Neural cell (in vitro differentiated cells): ENCODE measurements around the gene JPH4. TPM values are rescaled to one million over a fixed set of nuclear protein-coding genes. Genes with fewer than 3 reads are reported as not detected.

ENCODE experiments used
- H2AFZ ChIP-seq: fragments of 200-600, 300-800 bp; sonication (generic), shearing (Covaris generic); 2 replicates; pipeline ENCODE4 v1.6.0; 2014; ENCODE audit warnings: low read depth, mild to moderate bottlenecking, antibody characterized with exemption, low read length, moderate library complexity
- H3F3A ChIP-seq: fragments of 200-600 bp; shearing (Covaris generic); 2 replicates; pipeline ENCODE4 v1.6.1; 2016; ENCODE audit warnings: mild to moderate bottlenecking, moderate library complexity, mixed read lengths, antibody characterized with exemption, low read length; ENCODE audit not compliant: insufficient read depth, poor library complexity, severe bottlenecking
- H3K27ac ChIP-seq: fragments of 200-600, 300-800 bp; sonication (generic), shearing (Covaris generic); 2 replicates; pipeline ENCODE4 v1.5.1; 2014; ENCODE audit warnings: mild to moderate bottlenecking, low read length, moderate library complexity
- H3K27me3 ChIP-seq: fragments of 300-800, 200-600 bp; sonication (generic), shearing (Covaris generic); 2 replicates; pipeline ENCODE4 v1.6.0; 2014; ENCODE audit warnings: mild to moderate bottlenecking, low read depth, low read length, moderate library complexity; ENCODE audit not compliant: insufficient read depth
- H3K36me3 ChIP-seq: fragments of 300-800, 200-600 bp; sonication (generic), shearing (Covaris generic); 2 replicates; pipeline ENCODE4 v1.5.1; 2014; ENCODE audit warnings: mild to moderate bottlenecking, antibody characterized with exemption, low read length, moderate library complexity; ENCODE audit not compliant: insufficient read depth
- H3K4me2 ChIP-seq: fragments of 300-800, 200-600 bp; sonication (generic), shearing (Covaris generic); 2 replicates; pipeline ENCODE4 v1.6.0; 2014; ENCODE audit warnings: mild to moderate bottlenecking, low read length
- H3K4me3 ChIP-seq: fragments of 300-800, 200-600 bp; sonication (generic), shearing (Covaris generic); 2 replicates; pipeline ENCODE4 v1.5.1; 2014; ENCODE audit warnings: mild to moderate bottlenecking, low read length, moderate library complexity
- H3K79me2 ChIP-seq: fragments of 200-600 bp; shearing (Covaris generic); replicated peaks from 2 replicates; pipeline ENCODE4 v1.6.0; 2014; ENCODE audit warnings: mild to moderate bottlenecking, low read length, moderate library complexity; ENCODE audit not compliant: insufficient read depth
- H3K9ac ChIP-seq: fragments of 300-800, 200-600 bp; sonication (generic), shearing (Covaris generic); 2 replicates; pipeline ENCODE4 v1.6.1; 2016; ENCODE audit warnings: mild to moderate bottlenecking, low read length, mixed read lengths
- H3K9me2 ChIP-seq: fragments of 200-600 bp; shearing (Covaris generic); 2 replicates; pipeline ENCODE4 v1.6.1; 2016; ENCODE audit warnings: mild to moderate bottlenecking, low read length, mixed read lengths; ENCODE audit not compliant: insufficient read depth
- H3K9me3 ChIP-seq: fragments of 200-600, 300-800 bp; sonication (generic), shearing (Covaris generic); 2 replicates; pipeline ENCODE4 v1.6.1; 2016; ENCODE audit warnings: mild to moderate bottlenecking, mixed run types, low read length, moderate library complexity, mixed read lengths
- H4K20me1 ChIP-seq: fragments of 200-600 bp; shearing (Covaris generic); 2 replicates; pipeline ENCODE4 v1.6.1; 2016; ENCODE audit warnings: mild to moderate bottlenecking, mixed run types; ENCODE audit not compliant: insufficient read depth
- CTCF ChIP-seq: fragments of 450-650 bp; IDR thresholded peaks from 2 replicates; pipeline ENCODE4 v1.5.1; 2014; ENCODE audit warnings: antibody characterized with exemption, mild to moderate bottlenecking, moderate library complexity; ENCODE audit not compliant: poor library complexity, severe bottlenecking
- EP300 ChIP-seq: fragments of 450-650 bp; conservative IDR thresholded peaks from 2 replicates; pipeline ENCODE4 v1.6.1; 2014; ENCODE audit warnings: antibody characterized with exemption, mild to moderate bottlenecking, moderate library complexity; ENCODE audit not compliant: poor library complexity, severe bottlenecking
- EZH2 ChIP-seq: fragments of 200-600, 300-800 bp; shearing (Covaris generic), sonication (generic); IDR thresholded peaks from 2 replicates; pipeline ENCODE4 v1.6.1; 2014; ENCODE audit warnings: antibody characterized with exemption, low read length, borderline replicate concordance, mild to moderate bottlenecking; ENCODE audit not compliant: insufficient read depth, poor library complexity, severe bottlenecking
- MXI1 ChIP-seq: fragments of 450-650 bp; conservative IDR thresholded peaks from 2 replicates; pipeline ENCODE4 v1.6.1; 2014; ENCODE audit warnings: antibody characterized with exemption, mild to moderate bottlenecking; ENCODE audit not compliant: poor library complexity, severe bottlenecking
- POLR2AphosphoS5 ChIP-seq: IDR thresholded peaks from 2 replicates; pipeline ENCODE4 v1.6.1; 2012
- REST ChIP-seq: IDR thresholded peaks from 2 replicates; pipeline ENCODE4 v1.6.1; 2012; ENCODE audit warnings: borderline replicate concordance
- SMC3 ChIP-seq: fragments of 450-650 bp; conservative IDR thresholded peaks from 2 replicates; pipeline ENCODE4 v1.6.1; 2014; ENCODE audit warnings: antibody characterized with exemption, mild to moderate bottlenecking, moderate library complexity; ENCODE audit not compliant: poor library complexity
- TAF1 ChIP-seq: IDR thresholded peaks from 2 replicates; pipeline ENCODE4 v1.6.1; 2012; ENCODE audit warnings: low read depth
- polyA plus RNA-seq: library from polyadenylated mRNA; depleted of rRNA; stranded (reverse); fragments of >200 nt; gene quantifications from 2 replicates; pipeline ENCODE4 v1.2.3, GENCODE V29; 2014

JPH4 gene
- polyA plus RNA-seq, 1 donor from 2014 or later: 68.2 TPM

- Histone ChIP-seq H2AFZ (peak overlapping the region; percentile 31), H3K9me2 (no peaks in the 10 kb centered on the region)
- TF ChIP-seq TAF1: peak; percentile 41
- TF ChIP-seq CTCF: no peak
- peak; percentile 62 for TF ChIP-seq REST
These were observed 27.8 kb downstream of the JPH4 start for GRCh38 chr14:23550812-23551265.

GRCh38 chr14:23550131-23550811 lies 28.3 kb downstream of the JPH4 start:
- Histone ChIP-seq H3K9me2 (no peaks in the 10 kb centered on the region), H3K36me3 (no peaks in the 10 kb centered on the region), H3K9me3 (no peaks in the 10 kb centered on the region), H2AFZ (peak overlapping the region; percentile 31), H3K27me3 (no peaks in the 10 kb centered on the region), H3K27ac (peak overlapping the region; percentile 100), H3K79me2 (peaks cover 49% of the 10 kb centered on the region), H4K20me1 (no peaks in the 10 kb centered on the region), H3K4me2 (peak overlapping the region; percentile 98), H3K9ac (peak overlapping the region; percentile 100), H3F3A (peaks cover 4% of the 10 kb centered on the region), H3K4me3 (peak overlapping the region; percentile 89)
- TF ChIP-seq TAF1 (no peak), EP300 (no peak), MXI1 (peak; percentile 70), EZH2 (no peak), SMC3 (peak; percentile 12), POLR2AphosphoS5 (no peak)

More at GRCh38 chr14:23550812-23551265, 27.8 kb downstream of the JPH4 start:
- Histone ChIP-seq H3K4me3 (peak overlapping the region; percentile 89), H3K9ac (peak overlapping the region; percentile 100), H3K79me2 (peaks cover 49% of the 10 kb centered on the region), H3K4me2 (peak overlapping the region; percentile 20), H3K27ac (peak overlapping the region; percentile 100), H3F3A (peaks cover 4% of the 10 kb centered on the region), H3K27me3 (no peaks in the 10 kb centered on the region), H3K36me3 (no peaks in the 10 kb centered on the region), H3K9me3 (no peaks in the 10 kb centered on the region), H4K20me1 (no peaks in the 10 kb centered on the region)
